Suppressor macrophage treated with lipopolysaccharide for 4 hours (primary cell): ENCODE data around the gene SLC13A1.
"Not testable (repeated sequence)": the region's sequence is repeated elsewhere in the genome, so short reads cannot be mapped to it uniquely, and the experiment has no call there.

ENCODE experiments used
- DNase-seq: peaks from one replicate; pipeline ENCODE4 v3.0.0-alpha.2; 2020

SLC13A1 gene, protein sequence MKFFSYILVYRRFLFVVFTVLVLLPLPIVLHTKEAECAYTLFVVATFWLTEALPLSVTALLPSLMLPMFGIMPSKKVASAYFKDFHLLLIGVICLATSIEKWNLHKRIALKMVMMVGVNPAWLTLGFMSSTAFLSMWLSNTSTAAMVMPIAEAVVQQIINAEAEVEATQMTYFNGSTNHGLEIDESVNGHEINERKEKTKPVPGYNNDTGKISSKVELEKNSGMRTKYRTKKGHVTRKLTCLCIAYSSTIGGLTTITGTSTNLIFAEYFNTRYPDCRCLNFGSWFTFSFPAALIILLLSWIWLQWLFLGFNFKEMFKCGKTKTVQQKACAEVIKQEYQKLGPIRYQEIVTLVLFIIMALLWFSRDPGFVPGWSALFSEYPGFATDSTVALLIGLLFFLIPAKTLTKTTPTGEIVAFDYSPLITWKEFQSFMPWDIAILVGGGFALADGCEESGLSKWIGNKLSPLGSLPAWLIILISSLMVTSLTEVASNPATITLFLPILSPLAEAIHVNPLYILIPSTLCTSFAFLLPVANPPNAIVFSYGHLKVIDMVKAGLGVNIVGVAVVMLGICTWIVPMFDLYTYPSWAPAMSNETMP

DNA sequence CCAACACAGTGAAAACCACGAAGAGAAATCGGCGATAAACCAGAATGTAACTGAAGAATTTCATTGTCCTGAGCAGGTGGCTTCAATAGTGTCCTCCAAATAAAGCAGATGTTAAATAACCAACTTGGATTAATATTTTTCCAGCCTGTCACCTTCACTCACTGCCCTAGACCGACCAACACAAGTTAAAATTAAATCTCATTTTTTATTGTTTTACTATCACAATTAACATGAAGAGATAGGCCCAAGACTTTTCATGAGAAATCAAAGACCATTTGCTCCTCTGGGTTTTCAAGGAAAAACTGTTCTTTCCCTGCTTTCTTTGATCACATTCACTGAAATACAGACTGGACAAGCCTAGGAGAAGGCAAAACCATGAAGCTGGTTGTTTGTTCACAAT lies at the start of gene SLC13A1:
Gene SLC13A1, minus strand, starts transcription at position 87 of the 400 bp plus-strand sequence. Its CDS starts 23 bp downstream, at position 64.
- no peak for DNase-seq

DNA sequence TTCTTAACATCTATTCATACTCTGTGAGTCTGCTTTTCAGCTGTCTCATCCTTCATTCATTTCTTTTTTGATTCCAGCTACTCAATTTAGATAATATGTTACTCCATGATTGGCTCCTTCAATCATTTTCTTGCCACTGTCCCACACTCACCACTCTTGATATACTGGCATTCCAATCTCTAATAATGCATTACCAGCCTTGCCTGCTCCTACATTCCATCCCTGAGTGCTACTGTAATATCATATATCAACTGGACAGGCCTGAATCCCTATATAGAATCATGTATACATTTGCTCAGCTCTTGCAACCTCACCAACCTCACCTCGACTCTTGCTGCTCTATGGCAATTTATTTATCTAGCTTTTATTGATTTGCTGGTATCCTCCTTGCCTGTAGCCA lies 45.0 kb upstream of the SLC13A1 start:
- DNase-seq = no peak

GRCh38 chr7:123242467-123243092 lies 42.8 kb upstream of the SLC13A1 start:
- DNase-seq = no peak

- DNase-seq = no peak
Measured at GRCh38 chr7:123241809-123242208, 42.0 kb upstream of the SLC13A1 start.

DNA sequence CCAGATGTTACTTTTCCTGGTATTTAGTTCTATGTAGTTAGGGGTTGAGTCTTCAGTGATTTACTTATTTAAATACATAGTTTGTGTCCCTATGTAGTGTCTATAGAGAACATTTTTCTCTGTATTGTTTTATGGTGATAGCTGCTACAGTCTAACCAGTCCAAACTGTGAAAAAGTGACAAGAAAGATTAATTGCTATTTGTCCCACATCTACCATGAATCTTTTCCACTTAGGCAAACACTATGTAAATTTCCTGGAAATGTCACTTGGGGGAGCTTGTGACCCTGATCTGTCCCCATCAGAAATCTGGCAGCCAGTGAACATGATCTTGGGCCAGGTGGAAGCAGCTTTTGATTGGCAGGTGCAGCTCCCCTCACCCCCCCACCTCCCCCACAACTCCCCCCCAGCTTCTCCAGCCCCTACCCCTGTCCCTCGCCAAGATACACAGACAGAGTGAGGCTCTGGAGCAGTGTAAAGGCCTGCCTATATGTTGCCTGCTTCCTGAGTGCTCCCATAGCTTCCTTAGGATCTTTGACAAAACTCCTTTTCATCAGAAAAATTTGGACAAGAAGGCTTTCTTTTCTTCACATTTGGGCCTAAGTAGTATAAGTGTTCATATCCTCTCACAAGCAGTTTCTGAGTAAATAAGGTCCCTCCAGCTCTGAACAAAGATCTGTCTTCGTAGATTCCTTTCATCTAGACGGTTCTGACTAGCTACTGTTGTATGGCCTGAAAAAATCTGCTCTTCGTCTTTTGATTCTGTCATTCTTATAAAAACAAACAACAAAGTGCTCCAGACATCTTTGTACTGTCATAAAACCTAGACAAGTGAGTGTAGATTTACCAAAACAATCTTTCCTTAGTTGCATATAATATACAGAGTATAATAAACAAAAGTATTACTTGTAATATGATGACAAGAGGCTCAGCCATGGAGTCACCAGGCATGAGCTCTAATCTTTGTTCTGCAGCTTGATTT lies 31.5 kb upstream of the SLC13A1 start:
- DNase-seq = no peak

DNA sequence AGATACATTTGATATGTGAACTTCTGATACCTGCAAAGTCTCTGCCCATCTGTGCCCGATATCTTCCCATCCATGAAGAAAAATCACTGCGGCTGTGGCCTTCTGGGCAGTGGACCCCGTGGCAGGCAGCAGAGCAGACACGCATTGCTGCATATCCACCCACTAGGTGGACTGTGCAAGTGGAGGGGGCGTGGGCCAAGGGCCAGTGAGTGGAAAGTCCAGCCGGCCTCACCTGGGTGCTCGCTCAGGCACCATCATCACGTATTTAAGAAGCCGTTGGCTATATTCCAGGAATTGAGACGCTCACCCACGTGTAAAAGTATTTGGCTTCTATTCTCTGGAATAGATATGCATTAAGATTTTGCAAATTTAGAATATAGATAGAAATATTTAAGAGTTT lies 30.8 kb upstream of the SLC13A1 start:
- no peak for DNase-seq

DNA sequence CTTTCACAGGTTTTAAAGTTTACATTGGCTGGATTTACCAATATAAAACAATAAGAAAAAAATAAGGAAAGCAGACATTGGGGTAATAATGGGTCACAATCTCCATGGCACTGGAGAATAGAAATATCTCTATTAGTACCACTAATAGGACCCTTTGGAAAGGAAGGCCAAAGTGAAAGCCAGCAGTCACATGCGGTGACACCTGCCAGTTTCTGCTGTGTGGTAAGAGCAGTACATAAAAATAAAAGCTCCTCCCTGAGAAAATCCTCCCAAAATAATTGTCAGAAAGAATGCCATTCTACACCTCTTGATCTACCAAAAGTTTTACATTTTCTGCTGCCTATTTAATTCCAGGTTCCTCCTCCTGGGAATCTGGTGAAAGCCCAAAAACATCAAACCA lies 30.4 kb upstream of the SLC13A1 start:
- DNase-seq = no peak

DNA sequence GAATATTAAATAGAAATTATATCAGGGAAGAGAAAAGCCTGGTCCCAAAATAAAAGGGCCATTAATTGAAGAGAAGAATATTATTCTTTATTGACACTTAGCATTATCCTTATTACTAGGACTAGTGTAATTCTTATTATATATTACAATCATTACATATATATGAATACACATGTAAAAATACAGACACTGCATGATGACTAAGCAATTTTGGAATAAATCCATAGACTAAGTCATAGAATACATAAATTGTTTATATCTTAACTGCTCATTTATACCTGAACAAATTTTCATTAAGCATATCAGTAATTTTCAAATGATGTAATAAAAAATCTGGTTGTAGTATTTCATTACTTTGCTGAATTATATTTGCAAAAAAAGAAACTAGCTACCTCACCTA lies 29.7 kb upstream of the SLC13A1 start:
- DNase-seq = no peak

DNA sequence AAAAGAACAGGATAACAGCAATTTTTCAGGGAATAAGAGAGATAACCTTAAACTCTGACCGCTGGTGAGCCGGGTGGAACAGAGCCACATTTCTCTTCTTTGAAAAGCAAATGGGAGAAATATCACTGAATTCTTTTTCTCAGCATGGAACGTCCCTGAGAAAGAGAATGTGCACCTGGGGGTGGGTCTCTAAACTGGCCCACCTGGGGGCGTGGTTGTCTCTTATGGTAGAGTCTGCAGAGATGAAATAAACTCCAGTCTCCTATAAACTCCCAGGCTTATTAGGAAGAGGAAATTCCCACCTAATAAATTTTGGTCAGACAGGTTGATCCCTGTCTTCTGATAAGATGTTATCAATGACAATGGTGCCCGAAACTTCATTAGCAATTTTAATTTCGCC lies 27.9 kb upstream of the SLC13A1 start:
- DNase-seq = not testable (repeated sequence)

GRCh38 chr7:123220396-123220795 lies 20.6 kb upstream of the SLC13A1 start:
- no peak for DNase-seq

DNA sequence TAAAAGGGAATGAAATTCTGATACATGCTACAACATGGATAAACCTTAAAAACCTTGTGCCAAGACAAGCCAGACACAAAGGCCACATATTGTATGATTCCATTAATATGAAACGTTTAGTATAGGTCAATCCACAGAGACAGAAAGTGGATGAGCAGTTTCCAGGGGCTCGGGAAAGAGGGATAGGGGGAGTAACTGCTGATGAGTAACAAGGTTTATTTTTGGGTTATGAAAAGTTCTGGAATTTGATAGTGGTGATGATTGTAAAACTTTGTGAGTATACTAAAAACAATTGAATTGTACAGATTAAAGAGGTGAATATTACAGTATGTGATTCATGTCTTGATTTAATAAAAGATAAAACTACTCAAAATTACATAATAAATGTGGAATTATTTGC lies 19.1 kb upstream of the SLC13A1 start:
- DNase-seq = no peak

DNA sequence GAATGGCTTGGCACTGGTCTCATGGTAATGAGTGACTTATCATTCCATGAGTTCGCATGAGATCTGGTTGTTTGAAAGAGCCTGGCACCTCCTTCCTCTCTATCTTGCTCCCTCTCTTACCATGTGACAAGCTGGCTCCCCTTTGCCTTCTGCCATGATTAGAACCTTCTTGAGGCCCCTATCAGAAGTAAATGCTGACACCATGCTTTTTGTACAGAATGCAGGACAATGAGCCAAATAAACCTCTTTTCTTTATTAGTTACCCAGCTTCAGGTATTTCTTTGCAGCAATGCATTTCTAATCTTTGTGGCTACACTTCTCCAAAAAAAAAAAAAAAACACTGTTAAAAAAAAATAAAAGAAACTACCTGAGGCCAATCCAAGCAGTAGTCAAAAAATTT lies 17.1 kb upstream of the SLC13A1 start:
- DNase-seq = no peak

- no peak for DNase-seq
Measured at GRCh38 chr7:123215350-123215749, 15.6 kb upstream of the SLC13A1 start.

- DNase-seq = no peak
Measured at GRCh38 chr7:123211545-123211944, 11.8 kb upstream of the SLC13A1 start.

DNA sequence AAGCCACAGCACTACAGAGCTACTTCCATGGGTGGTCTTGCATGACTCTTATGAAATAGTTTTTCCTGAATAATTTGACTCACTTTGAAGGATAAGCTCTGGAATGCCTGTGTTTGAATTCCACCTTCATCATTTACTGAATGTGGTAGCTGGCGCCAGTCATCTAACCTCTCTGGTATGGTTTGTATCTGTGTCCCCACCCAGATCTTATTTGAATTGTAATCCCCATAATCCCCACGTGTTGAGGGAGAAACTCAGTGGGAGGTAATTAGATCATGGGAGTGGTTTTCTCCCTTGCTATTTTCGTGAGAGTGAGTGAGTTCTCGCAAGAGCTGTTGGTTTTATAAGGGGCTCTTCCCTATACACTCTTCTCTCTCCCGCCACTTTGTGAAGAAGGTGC lies 11.2 kb upstream of the SLC13A1 start:
- DNase-seq = no peak

- DNase-seq = no peak
Measured at GRCh38 chr7:123209786-123210185, 10.0 kb upstream of the SLC13A1 start.

GRCh38 chr7:123208793-123209192 lies 9.0 kb upstream of the SLC13A1 start:
- DNase-seq = no peak

- no peak for DNase-seq
Measured at GRCh38 chr7:123204206-123204835, 4.6 kb upstream of the SLC13A1 start.

- DNase-seq = no peak
Measured at GRCh38 chr7:123201901-123202300, 2.1 kb upstream of the SLC13A1 start.

- DNase-seq = no peak
Measured at GRCh38 chr7:123198668-123199652, 809 bp downstream of the SLC13A1 start.

DNA sequence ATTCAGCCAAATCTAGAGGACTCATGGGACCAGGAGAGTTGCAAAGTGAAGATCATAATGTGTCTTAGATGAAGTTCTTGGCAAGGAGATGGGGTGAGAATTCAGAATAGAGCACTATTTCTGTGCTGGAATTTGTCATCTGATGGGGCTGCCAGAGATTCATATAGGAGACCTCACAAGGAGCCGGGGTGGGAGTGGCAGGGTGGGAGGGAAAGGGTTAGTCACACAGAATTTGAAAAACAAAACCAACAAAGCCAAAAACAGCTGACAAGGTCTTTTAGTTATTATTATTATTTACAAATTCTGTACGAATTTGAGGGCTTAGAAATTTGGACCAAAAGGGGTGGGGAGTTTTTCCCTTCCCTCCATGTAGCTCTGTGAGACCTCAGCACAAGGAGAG lies 1.7 kb downstream of the SLC13A1 start:
- no peak for DNase-seq
